NCI-H2029 (cell line): ENCODE measurements around the gene PC.

Experiments used
- DNase-seq: peaks from one replicate; lab custom pipeline; 2025; lab: John Stamatoyannopoulos, UW

Gene PC

GRCh38 chr11:66882561-66883015 lies 75.6 kb downstream of the PC start:
- DNase-seq: peak; percentile 78

GRCh38 chr11:66881927-66882452 lies 76.2 kb downstream of the PC start:
- DNase-seq: no peak

GRCh38 chr11:66881451-66881835 lies 76.7 kb downstream of the PC start:
- no peak for DNase-seq

DNA sequence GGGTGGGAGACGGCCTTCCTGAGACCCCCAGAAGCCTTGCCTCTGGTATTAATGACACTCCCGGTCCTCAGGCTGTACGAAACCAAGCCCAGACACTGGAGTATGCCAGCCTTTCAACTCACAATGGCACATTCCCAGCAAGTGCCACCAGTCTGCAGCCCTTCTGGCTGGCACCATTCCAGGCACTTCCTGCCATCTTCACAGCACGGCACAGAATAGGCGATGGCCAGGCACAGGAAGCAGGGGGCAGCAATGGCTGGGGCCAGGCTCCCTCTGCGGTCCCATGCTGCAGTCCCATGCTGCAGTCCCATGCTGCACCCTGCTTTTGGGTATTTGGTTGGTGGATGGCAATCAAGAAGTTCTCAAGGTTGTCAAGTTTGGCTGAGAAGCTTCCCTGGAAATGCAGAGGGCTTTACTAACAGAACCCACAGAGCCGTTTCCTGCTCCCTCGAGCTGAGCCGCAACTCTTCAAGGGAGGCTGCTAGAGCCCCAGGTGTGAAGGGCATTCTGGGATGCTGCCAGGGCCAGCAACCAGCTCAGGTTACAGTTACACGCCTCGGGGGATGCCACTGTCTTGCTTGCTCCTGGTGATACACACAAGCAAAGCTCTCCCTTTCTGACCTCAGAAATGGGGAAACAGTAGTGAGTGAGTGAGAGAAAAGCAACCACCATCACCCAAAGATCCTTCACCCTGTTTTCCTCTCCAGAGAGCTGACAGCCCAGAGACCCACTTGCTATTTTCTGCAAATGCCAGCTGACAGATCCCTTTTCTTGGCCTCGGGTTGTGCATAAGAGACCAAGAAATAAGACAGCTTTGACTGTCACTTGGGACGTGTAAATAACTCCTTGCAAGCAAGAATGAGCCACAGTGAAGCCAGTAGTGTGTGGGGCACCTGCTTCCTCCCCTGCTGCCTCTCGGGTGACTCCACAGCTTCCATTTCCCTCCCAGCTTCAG lies 77.4 kb downstream of the PC start:
- DNase-seq: peak; percentile 90

- no peak for DNase-seq
Measured at GRCh38 chr11:66879999-66880398, 78.2 kb downstream of the PC start.

DNA sequence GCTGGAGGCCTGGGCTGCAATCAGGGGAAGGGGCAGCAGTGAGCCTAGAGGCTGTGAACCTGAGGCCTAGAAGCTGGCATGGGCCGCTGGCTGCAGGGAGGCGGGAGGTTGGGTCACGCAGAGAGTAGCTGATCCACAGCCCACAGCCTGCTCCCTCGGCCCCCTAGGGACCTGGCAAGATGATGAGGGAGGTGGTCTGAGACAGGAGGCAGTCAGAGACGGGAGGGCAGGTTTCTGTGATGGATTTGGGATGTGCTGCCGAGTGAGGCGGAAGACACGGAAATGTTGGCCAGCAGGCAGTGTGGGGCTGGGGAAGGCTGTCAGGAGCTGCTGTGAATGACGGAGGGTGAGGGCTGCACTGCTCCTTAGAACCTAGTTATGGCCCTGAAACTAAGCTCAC lies 78.6 kb downstream of the PC start:
- DNase-seq: no peak

GRCh38 chr11:66879000-66879399 lies 79.2 kb downstream of the PC start:
- DNase-seq: no peak

DNA sequence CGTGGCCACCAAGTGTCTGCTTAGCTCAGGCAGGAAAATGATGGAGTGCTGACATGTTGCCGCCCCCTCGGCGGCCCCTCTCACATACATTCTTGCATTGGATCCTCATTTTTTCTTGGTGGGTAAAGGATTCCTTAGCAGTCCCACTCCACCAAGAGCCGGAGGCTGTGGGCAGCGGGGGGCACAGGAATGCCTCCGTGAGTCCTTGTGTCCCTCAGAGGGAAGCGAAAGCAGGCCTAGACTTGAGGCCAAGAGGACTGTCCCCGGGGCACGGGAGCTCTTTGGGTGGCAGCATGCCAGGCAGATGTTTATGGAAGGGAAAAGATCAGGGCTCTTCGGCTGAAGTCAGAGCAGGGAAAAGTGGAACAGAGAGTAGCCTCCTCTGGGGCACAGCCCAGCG lies 79.7 kb downstream of the PC start:
- DNase-seq: no peak

GRCh38 chr11:66877588-66878385 lies 80.4 kb downstream of the PC start:
- peak; percentile 11 for DNase-seq

DNA sequence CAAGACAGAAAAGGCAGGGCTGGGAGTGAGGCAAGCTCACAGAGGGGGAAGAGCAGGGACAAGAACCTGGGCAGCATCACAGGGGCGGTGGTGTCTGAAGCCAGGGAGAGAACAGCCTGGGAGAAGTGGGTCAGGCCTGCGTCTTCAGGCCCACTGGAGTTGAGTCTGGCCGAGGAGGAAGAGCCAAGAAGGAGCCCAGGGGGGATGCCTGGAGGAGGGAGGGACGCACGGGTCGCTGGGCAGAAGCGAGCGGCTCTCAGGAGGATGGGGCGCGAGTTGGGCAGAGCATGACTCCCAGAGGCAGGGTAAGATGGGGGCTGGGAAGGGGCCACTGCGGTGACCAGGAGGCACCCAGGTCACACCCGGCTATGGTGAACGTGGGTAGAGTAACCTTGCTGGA lies 82.8 kb downstream of the PC start:
- no peak for DNase-seq

- no peak for DNase-seq
Measured at GRCh38 chr11:66874232-66874631, 84.0 kb downstream of the PC start.

- DNase-seq: no peak
Measured at GRCh38 chr11:66871521-66871901, 86.7 kb downstream of the PC start.

- DNase-seq: no peak
Measured at GRCh38 chr11:66870616-66871520, 87.3 kb downstream of the PC start.

- DNase-seq: no peak
Measured at GRCh38 chr11:66870131-66870530, 88.1 kb downstream of the PC start.

DNA sequence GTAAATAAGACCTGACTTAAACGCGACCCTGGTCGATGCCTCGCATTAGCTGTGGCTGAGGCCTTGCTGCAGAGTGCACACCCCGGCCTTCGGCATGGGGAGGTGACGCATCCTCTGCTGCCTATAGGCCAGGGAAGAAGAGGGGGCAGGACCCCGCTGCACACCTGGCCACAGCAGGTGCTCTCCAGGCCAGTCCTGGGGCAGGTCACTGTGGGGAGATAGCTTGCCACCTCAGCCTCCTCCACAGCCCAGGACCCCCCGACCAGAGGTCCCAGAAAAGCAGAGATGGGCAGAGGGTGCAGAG lies 88.7 kb downstream of the PC start:
- no peak for DNase-seq

DNA sequence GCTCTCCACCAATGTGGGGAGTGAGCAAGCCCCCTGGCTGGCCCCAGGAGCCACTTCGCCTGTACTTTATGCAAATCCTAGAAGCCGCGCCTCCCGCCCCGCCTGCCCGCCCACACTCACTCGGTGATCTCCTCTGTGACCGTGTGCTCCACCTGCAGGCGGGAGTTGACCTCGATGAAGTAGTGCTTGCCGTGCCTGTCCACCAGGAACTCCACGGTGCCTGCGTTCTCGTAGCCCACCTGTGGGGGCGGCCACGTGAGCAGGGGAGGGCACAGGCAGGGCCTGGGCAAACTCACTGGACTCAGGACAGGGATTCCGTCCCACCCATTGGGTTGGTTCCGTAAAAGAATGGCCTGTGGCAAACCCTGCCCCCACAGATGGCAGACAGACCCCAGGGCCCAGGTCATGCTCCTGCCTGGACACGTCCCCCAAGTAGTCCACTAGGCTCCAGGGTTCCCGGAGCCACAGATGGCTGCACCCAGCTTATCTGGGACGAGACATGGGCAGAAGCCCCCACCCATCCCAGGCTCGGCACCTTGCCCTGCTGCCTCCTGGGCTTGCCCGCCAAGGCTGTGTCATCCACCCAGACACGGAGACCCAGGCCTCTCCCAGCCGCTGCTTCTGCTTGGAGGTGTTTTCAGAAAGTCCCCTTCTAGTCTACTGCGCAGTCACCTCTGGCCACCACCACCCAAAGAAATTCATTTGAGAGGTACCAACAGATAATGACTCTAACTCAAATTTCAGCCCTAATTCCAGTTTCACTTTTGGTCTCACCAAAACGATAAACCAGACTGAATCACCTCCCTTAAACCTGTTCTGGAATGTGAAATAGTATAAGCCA lies 89.2 kb downstream of the PC start:
- DNase-seq: no peak

GRCh38 chr11:66868082-66868725 lies 90.0 kb downstream of the PC start:
- no peak for DNase-seq

DNA sequence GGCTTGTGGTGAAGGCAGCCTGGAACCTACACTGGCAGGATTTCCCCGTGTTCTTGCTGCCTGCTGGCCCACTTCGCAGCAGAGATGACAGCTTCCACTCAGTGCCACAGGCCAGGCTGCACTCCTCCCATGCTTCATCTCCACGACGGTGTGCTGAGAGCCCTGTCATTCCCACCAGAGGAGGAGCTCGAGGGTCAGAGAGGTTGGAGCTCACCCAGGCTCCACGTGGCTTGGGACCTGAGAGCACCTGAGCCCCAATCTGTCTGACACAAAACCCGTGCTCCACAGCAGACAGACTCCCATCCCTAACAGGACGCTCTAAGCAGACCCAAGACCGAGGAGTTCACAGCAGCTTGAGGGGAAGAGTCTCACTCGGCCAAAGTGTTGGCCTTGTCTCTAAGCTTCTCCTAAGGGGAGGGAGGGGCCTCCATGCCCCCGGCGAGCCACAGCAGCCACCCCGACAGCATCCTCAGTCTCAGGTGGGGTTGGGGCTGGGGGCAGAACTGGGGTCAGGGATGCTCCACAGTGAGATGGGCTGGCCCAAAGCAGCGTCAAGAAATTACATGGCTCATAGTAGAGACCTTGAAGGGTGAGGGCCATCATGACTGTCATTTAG lies 90.7 kb downstream of the PC start:
- DNase-seq: no peak

GRCh38 chr11:66866511-66866986 lies 91.6 kb downstream of the PC start:
- DNase-seq: no peak

GRCh38 chr11:66866007-66866406 lies 92.2 kb downstream of the PC start:
- no peak for DNase-seq
